ENCODE results near the gene C1orf159.

- no peak for TF ChIP-seq CTCF (IDR thresholded peaks at IDR 0.05; ENCODE audit: low read length)
- no peak for TF ChIP-seq EZH2 (optimal IDR thresholded peaks at IDR 0.05; ENCODE audit: low read depth, low read length)
Measured at GRCh38 chr1:1092894-1093609, 22.8 kb downstream of the C1orf159 start.
